Measurements from ENCODE around the gene CCDC85C.

DNA sequence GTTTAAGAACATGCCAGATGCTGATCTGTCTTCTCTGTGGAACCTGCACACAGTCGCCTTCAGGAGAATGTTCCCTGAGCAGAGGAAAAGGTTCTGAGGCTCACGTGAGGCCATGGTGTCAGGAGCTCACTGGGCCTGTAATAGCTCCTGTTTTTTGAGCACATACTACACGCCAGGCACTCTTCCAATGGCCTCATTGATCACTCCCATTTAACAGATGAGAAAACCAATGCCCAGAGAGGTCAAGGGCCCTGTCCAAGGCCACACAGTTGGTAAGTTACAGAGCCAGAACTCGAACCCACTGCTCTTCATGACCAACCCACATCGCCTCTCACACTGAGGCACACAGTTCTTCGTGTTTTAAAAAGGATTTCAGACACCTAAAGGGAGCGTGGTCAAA is 33.6 kb upstream of the CCDC85C start:
- TF ChIP-seq POLR2A (IDR thresholded peaks at IDR 0.05) (no peak), POLR2AphosphoS5 (IDR thresholded peaks at IDR 0.05) (no peak)
- TF ChIP-seq, protein P1, sequence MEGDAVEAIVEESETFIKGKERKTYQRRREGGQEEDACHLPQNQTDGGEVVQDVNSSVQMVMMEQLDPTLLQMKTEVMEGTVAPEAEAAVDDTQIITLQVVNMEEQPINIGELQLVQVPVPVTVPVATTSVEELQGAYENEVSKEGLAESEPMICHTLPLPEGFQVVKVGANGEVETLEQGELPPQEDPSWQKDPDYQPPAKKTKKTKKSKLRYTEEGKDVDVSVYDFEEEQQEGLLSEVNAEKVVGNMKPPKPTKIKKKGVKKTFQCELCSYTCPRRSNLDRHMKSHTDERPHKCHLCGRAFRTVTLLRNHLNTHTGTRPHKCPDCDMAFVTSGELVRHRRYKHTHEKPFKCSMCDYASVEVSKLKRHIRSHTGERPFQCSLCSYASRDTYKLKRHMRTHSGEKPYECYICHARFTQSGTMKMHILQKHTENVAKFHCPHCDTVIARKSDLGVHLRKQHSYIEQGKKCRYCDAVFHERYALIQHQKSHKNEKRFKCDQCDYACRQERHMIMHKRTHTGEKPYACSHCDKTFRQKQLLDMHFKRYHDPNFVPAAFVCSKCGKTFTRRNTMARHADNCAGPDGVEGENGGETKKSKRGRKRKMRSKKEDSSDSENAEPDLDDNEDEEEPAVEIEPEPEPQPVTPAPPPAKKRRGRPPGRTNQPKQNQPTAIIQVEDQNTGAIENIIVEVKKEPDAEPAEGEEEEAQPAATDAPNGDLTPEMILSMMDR (IDR thresholded peaks at IDR 0.05) = no peak

Data from prostate gland (tissue), 2 donors.